ENCODE measurements around the gene HSPB8. TPM values are rescaled to one million over a fixed set of nuclear protein-coding genes. Genes with fewer than 3 reads are reported as not detected.
"Not testable (repeated sequence)": the region's sequence is repeated elsewhere in the genome, so short reads cannot be mapped to it uniquely, and the experiment has no call there.

HSPB8 gene
- polyA plus RNA-seq, 1 donor from 2014 or later, result not detected

DNA sequence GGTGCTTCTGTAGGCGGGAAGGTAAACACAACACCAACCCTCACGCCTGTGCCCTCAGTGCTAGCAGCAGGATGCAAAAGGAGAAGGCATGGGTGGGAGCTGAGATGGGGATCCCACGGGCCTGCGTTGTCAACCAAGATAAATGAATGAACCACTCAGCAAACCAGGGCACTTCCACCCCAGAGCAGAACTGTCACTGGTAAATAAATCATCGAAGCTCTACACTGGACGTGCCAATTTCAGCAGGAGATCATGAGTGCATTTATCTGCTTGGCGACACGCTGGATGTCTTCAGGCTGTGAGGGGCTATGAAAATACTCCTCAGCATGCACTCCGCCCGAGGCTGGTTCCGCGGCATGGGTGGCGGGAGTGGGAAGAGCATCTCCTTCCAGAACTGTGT lies 33.2 kb downstream of the HSPB8 start:
- Histone ChIP-seq H4K20me1 (ENCODE audit: insufficient read depth) (no peaks in the 10 kb centered on the region), H3K27ac (ENCODE audit: low read length) (no peak overlapping the region), H3K9me2 (ENCODE audit: insufficient read depth, low read length) (no peaks in the 10 kb centered on the region), H3K27me3 (ENCODE audit: insufficient read depth, low read depth, low read length) (no peaks in the 10 kb centered on the region), H3K9me3 (ENCODE audit: low read length) (no peaks in the 10 kb centered on the region), H3K36me3 (ENCODE audit: insufficient read depth, low read length) (no peaks in the 10 kb centered on the region), H3F3A (ENCODE audit: insufficient read depth, low read length, poor library complexity, severe bottlenecking) (no peaks in the 10 kb centered on the region), H3K9ac (ENCODE audit: low read length) (no peak overlapping the region), H3K4me3 (ENCODE audit: low read length) (no peak overlapping the region), H3K4me2 (ENCODE audit: low read length) (no peak overlapping the region), H2AFZ (ENCODE audit: low read depth, low read length) (no peak overlapping the region), H3K79me2 (replicated peaks; ENCODE audit: insufficient read depth, low read length) (no peaks in the 10 kb centered on the region)
- TF ChIP-seq EP300 (conservative IDR thresholded peaks at IDR 0.05; ENCODE audit: poor library complexity, severe bottlenecking) (no peak), RAD21 (conservative IDR thresholded peaks at IDR 0.05) (no peak), MXI1 (conservative IDR thresholded peaks at IDR 0.05; ENCODE audit: poor library complexity, severe bottlenecking) (no peak), POLR2AphosphoS5 (IDR thresholded peaks at IDR 0.05) (no peak), SMC3 (conservative IDR thresholded peaks at IDR 0.05; ENCODE audit: poor library complexity) (no peak), EZH2 (IDR thresholded peaks at IDR 0.05; ENCODE audit: borderline replicate concordance, insufficient read depth, low read length, poor library complexity, severe bottlenecking) (no peak), TAF1 (IDR thresholded peaks at IDR 0.05; ENCODE audit: low read depth) (no peak)
- TF ChIP-seq, protein P1, sequence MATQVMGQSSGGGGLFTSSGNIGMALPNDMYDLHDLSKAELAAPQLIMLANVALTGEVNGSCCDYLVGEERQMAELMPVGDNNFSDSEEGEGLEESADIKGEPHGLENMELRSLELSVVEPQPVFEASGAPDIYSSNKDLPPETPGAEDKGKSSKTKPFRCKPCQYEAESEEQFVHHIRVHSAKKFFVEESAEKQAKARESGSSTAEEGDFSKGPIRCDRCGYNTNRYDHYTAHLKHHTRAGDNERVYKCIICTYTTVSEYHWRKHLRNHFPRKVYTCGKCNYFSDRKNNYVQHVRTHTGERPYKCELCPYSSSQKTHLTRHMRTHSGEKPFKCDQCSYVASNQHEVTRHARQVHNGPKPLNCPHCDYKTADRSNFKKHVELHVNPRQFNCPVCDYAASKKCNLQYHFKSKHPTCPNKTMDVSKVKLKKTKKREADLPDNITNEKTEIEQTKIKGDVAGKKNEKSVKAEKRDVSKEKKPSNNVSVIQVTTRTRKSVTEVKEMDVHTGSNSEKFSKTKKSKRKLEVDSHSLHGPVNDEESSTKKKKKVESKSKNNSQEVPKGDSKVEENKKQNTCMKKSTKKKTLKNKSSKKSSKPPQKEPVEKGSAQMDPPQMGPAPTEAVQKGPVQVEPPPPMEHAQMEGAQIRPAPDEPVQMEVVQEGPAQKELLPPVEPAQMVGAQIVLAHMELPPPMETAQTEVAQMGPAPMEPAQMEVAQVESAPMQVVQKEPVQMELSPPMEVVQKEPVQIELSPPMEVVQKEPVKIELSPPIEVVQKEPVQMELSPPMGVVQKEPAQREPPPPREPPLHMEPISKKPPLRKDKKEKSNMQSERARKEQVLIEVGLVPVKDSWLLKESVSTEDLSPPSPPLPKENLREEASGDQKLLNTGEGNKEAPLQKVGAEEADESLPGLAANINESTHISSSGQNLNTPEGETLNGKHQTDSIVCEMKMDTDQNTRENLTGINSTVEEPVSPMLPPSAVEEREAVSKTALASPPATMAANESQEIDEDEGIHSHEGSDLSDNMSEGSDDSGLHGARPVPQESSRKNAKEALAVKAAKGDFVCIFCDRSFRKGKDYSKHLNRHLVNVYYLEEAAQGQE (IDR thresholded peaks at IDR 0.05; ENCODE audit: borderline replicate concordance), result no peak
- TF ChIP-seq, protein P2, sequence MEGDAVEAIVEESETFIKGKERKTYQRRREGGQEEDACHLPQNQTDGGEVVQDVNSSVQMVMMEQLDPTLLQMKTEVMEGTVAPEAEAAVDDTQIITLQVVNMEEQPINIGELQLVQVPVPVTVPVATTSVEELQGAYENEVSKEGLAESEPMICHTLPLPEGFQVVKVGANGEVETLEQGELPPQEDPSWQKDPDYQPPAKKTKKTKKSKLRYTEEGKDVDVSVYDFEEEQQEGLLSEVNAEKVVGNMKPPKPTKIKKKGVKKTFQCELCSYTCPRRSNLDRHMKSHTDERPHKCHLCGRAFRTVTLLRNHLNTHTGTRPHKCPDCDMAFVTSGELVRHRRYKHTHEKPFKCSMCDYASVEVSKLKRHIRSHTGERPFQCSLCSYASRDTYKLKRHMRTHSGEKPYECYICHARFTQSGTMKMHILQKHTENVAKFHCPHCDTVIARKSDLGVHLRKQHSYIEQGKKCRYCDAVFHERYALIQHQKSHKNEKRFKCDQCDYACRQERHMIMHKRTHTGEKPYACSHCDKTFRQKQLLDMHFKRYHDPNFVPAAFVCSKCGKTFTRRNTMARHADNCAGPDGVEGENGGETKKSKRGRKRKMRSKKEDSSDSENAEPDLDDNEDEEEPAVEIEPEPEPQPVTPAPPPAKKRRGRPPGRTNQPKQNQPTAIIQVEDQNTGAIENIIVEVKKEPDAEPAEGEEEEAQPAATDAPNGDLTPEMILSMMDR (IDR thresholded peaks at IDR 0.05; ENCODE audit: poor library complexity, severe bottlenecking), result no peak

DNA sequence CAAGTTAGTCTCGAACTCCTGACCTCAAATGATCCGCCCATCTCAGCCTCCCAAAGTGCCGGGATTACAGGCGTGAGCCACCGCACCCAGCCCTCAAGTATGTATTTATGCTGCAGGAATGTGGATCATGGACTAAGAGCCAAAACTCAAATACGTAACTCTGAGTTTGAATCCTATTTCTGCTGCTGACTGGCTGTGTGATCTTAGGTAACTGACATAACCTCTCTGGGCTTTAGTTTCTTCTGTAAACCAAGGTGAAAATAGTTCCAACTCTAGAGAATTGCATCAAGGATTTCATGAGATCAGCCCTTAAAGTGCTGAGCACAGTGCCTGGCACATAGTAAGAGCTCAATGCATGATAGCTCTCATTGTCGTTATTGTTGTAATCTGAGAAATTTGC lies 37.4 kb downstream of the HSPB8 start:
- no peak overlapping the region for H2AFZ ChIP-seq (ENCODE audit: low read depth, low read length)
- no peaks in the 10 kb centered on the region for H4K20me1 ChIP-seq (ENCODE audit: insufficient read depth)
- H3K27ac ChIP-seq (ENCODE audit: low read length), result no peak overlapping the region
- no peaks in the 10 kb centered on the region for H3K79me2 ChIP-seq (replicated peaks; ENCODE audit: insufficient read depth, low read length)
- H3K36me3 ChIP-seq (ENCODE audit: insufficient read depth, low read length), result no peaks in the 10 kb centered on the region
- TF ChIP-seq RAD21 (conservative IDR thresholded peaks at IDR 0.05) (no peak), EP300 (conservative IDR thresholded peaks at IDR 0.05; ENCODE audit: poor library complexity, severe bottlenecking) (no peak), EZH2 (IDR thresholded peaks at IDR 0.05; ENCODE audit: borderline replicate concordance, insufficient read depth, low read length, poor library complexity, severe bottlenecking) (no peak), MXI1 (conservative IDR thresholded peaks at IDR 0.05; ENCODE audit: poor library complexity, severe bottlenecking) (no peak), TAF1 (IDR thresholded peaks at IDR 0.05; ENCODE audit: low read depth) (no peak), SMC3 (conservative IDR thresholded peaks at IDR 0.05; ENCODE audit: poor library complexity) (no peak)
- TF ChIP-seq, protein P1 (IDR thresholded peaks at IDR 0.05; ENCODE audit: borderline replicate concordance), result no peak
- H3F3A ChIP-seq (ENCODE audit: insufficient read depth, low read length, poor library complexity, severe bottlenecking), result no peaks in the 10 kb centered on the region
- H3K9me2 ChIP-seq (ENCODE audit: insufficient read depth, low read length), result no peaks in the 10 kb centered on the region
- no peak overlapping the region for H3K9ac ChIP-seq (ENCODE audit: low read length)
- no peak overlapping the region for H3K4me3 ChIP-seq (ENCODE audit: low read length)
- no peaks in the 10 kb centered on the region for H3K9me3 ChIP-seq (ENCODE audit: low read length)
- no peaks in the 10 kb centered on the region for H3K27me3 ChIP-seq (ENCODE audit: insufficient read depth, low read depth, low read length)
- no peak overlapping the region for H3K4me2 ChIP-seq (ENCODE audit: low read length)

DNA sequence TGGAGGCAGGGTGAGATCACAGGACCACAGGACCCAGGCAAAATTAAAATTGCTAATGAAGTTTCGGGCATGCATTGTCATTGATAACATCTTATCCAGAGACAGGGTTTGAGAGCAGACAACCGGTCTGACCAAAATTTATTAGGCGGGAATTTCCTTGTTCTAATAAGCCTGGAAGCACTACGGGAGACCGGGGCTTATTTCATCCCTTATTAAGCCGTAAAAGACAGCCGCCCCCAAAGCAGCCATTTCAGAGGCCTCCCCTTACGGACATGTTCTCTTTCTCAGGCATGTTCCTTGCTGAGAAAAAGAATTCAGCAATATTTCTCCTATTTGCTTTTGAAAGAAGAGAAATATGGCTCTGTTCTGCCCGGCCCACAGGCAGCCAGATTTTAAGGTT lies 40.1 kb downstream of the HSPB8 start:
- H3K4me2 ChIP-seq (ENCODE audit: low read length); H3K4me3 ChIP-seq (ENCODE audit: low read length); H3K27me3 ChIP-seq (ENCODE audit: insufficient read depth, low read depth, low read length); H3K27ac ChIP-seq (ENCODE audit: low read length); H3K9me2 ChIP-seq (ENCODE audit: insufficient read depth, low read length); H4K20me1 ChIP-seq (ENCODE audit: insufficient read depth); H3K36me3 ChIP-seq (ENCODE audit: insufficient read depth, low read length); H3F3A ChIP-seq (ENCODE audit: insufficient read depth, low read length, poor library complexity, severe bottlenecking); H3K9ac ChIP-seq (ENCODE audit: low read length); H3K79me2 ChIP-seq (replicated peaks; ENCODE audit: insufficient read depth, low read length); H3K9me3 ChIP-seq (ENCODE audit: low read length); H2AFZ ChIP-seq (ENCODE audit: low read depth, low read length): not testable (repeated sequence)
